Left ventricle myocardium superior (tissue), 1 donor: Measurements from ENCODE around the gene SKAP2. TPM values are rescaled to one million over a fixed set of nuclear protein-coding genes. Genes with fewer than 3 reads are reported as not detected.
"Not testable (repeated sequence)": the region's sequence is repeated elsewhere in the genome, so short reads cannot be mapped to it uniquely, and the experiment has no call there.

Experiments used
- ATAC-seq: fragments of 200-7000 bp; cut with Tn5 transposase; one replicate; pipeline ENCODE4 v1.9.1; 2020; ENCODE audit warnings: mild to moderate bottlenecking, moderate library complexity
- DNase-seq: peaks from one replicate; pipeline ENCODE4 v3.0.0-alpha.2; 2020
- intact Hi-C: fragments of 100-400 bp; cut with micrococcal nuclease; formaldehyde crosslinking; loops from one replicate; pipeline ENCODE4 v1.11.0; 2022
- total RNA-seq: library from RNA; stranded (reverse); fragmentation: NEBNext Ultra II Directional; extraction: Animal tissue kit (Norgen Biotek cat#: 25700); gene quantifications from one replicate; pipeline ENCODE4 v1.2.1, GENCODE V29; 2021
- donor health status: DM: no; HTN: yes; CAD: no; lungs with severe emphysema.

Gene SKAP2
- total RNA-seq, 1 donor from 2014 or later = 5.5 TPM

GRCh38 chr7:26858735-26859134 lies 5.7 kb downstream of the SKAP2 start:
- ATAC-seq = no peak
- DNase-seq = no peak

GRCh38 chr7:26858241-26858715 lies 6.1 kb downstream of the SKAP2 start:
- intact Hi-C loops = loop anchor here (10.0 kb wide), 1 partner anchor 163 kb away; no protein-coding TSS in a partner anchor
- no peak for DNase-seq
- no peak for ATAC-seq

More at GRCh38 chr7:26858735-26859134, 5.7 kb downstream of the SKAP2 start:
- intact Hi-C loops = loop anchor here (10.0 kb wide), 1 partner anchor 164 kb away; no protein-coding TSS in a partner anchor

DNA sequence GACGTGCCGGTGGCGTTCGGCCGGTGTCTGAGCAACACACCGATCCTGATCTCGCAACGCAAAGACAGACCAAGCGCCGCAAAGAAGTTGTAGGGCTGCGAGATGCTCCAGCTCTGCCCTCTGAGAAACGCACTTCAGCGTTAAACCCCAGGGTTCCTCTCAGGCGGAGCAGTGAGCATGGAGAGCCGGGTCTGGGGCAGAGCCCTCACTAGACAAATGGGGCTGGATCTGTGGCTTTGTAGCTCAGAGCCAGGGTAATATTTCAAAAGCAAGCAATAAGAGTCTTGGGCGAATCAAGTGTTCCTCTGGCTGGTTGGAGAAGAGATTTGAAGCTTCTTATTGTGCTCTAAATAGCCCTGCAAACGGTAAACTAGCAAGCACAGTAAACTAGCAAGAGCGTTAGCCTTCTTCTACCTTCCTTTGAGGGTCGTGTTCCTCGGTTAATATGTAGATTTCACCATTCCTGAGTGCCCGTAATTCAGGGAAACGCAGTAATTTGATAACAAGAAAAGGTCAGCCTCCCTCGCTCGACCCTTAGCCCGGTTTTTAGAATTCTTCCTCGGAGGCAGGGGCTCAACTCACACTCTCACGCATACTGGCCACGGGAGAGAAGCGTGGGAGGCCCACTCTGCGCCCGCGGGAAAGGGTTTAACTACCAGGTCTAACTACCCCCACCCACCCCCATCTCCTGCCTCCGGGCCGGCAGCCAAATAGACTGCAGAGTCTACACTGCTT lies 6.7 kb downstream of the SKAP2 start:
- no peak for ATAC-seq
- intact Hi-C loops = loop anchor here (10.0 kb wide), 1 partner anchor 163 kb away; no protein-coding TSS in a partner anchor
- DNase-seq = no peak

GRCh38 chr7:26857170-26857505 lies 7.3 kb downstream of the SKAP2 start:
- ATAC-seq (no peak), DNase-seq (no peak)
- intact Hi-C loops = loop anchor here (10.0 kb wide), 1 partner anchor 162 kb away; no protein-coding TSS in a partner anchor

DNA sequence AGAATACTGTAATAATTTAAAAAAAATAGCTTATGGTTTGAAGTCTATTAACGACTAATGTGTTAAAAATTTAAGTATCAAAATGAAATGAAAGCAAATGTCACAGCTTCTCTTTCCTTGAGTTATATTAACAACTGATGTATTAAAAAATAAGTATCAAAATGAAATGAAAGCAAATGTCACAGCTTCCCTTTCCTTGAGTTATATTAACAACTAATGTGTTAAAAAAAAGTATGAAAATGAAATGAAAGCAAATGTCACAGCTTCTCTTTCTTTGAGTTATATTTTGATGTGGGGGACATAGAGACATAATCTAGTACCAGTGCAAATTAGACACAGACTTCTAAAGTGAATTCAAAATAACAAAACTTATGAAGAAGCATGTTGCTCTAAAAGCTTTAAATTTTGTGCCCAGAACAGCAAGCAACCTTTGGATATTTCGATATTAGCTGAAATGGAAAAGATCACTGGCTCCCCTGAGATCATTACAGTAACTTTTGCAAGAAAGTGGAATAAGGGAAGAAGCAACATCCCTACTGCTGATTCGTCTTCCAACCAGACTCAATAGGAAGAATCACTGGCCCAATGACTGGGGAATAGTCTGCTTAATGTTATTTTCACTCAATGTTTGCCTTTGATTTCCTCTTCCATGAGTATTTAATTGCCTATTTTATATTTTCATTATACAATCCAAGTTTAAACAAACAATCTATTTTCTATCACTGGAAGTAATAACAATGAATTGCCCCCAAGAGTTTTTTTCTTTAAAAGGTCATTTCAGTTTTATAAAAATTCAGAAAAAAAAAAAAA lies 8.0 kb downstream of the SKAP2 start:
- ATAC-seq (no peak), DNase-seq (no peak)
- intact Hi-C loops = loop anchor here (10.0 kb wide), 1 partner anchor 162 kb away; no protein-coding TSS in a partner anchor

DNA sequence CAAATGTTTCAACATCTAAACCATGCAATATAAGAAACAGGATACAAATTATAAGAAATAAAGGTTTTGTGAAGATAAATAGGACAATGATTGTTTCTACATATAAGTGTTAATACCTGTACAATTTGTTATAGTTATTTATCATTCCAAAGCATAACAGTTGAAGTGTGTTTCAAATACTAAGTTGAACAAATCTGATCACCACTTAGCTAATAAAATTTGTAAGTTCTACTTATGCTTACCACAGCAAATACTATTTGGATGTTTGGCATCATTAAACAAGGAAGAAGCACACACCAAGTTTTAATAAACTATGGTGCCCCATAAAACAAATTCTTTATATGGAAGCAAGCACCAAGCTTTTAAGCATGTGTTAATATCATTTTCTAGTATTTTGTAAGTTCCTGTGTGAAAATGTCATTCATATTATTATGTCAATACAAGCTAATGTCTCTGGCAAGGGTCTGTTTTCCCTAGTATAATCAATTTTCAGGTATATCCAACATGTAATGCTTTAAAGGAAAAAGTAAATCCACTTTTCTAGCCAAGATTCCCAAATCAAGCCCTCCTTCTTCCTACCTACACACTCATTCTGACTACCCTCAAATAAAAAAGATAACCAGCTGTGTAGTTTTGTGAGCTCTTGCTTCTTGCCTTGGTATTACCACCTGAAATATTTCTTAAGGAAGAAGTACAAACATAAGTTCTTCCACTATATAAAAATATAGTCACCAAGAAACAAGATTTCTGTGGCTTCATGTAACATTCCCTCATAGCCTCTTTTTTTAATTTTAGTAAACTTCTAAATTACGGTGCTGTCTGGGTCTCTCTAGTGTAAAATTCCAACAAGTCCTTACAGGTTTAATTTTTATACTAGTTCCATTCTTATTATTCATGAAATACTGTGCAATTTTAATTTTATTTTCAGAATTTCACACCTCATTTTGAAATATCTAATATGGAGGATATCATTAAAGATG lies 9.2 kb downstream of the SKAP2 start:
- ATAC-seq (no peak), DNase-seq (no peak)
- intact Hi-C loops = loop anchor here (10.0 kb wide), 1 partner anchor 160 kb away; no protein-coding TSS in a partner anchor

DNA sequence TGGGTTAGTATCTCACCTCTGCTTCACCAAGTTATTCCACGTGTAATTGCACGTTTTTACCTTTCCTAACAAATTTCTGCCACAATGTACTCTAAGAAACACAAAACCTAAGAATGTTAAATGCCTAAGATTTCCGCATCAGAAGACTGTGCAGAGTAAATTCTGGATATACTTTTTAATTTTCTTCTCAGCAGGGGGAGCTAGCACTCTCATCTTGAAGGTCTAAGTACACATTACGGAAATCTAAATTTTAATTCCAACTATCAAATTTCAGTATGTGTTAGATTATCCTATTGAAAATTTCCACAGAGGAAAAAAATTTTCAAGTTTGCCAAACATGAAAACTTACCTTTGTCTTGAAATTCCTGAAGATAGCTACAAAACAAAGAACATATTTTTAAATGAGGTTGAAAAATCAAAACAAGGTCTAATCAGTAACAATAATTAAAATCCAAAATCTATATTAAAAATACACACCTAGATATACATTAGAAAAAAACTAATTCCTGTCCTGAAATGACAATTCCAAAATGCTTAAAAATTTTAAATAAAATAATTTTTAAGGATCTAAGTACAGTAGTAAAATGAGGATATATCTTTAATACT lies 10.5 kb downstream of the SKAP2 start:
- intact Hi-C loops = loop anchor here (10.0 kb wide), 1 partner anchor 159 kb away; no protein-coding TSS in a partner anchor
- no peak for DNase-seq
- no peak for ATAC-seq

GRCh38 chr7:26850193-26850651 lies 14.2 kb downstream of the SKAP2 start:
- intact Hi-C loops = loop anchor here (10.0 kb wide), 1 partner anchor 155 kb away; no protein-coding TSS in a partner anchor
- no peak for DNase-seq
- no peak for ATAC-seq

DNA sequence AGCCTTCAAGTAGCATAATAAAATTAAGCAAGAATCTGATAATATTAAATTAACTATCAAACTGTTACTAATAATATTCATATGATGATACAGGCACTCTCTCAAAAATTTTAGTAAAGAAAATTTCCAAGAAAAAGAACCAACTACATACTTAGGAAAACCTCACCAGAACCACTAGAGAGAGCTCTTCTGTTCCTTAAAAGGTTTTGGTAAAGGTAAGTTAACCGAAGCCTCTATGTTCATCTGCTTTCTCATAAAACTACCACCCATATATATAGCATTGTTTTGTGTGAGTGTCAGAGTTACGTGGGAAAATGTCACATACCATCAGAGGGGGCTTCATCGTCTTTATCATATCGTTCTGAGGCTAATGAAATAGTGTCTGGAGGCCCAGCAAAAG lies 20.7 kb downstream of the SKAP2 start:
- intact Hi-C loops = no loop called here
- DNase-seq = no peak
- no peak for ATAC-seq

DNA sequence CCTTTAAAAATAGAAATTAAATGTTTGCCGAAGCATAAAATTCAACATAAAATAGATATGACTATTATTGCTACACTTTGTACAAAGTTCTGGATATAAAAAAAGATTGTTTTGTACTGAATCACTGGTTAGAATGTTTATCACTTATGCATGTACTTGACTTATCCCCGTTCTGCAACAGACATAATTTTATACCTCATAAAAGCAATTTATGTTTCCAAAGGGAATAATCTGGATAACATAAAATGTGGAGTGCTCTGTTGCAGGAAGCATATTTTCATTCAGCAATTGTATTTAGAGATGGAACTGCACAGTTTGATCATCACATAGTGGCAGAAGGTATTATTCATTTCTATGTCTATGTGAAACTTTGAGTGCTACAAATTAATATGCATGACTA lies 21.5 kb downstream of the SKAP2 start:
- ATAC-seq (no peak), DNase-seq (no peak)
- intact Hi-C loops = no loop called here

- ATAC-seq (no peak), DNase-seq (no peak)
- intact Hi-C loops = no loop called here
Measured at GRCh38 chr7:26841003-26841739, 23.2 kb downstream of the SKAP2 start.

DNA sequence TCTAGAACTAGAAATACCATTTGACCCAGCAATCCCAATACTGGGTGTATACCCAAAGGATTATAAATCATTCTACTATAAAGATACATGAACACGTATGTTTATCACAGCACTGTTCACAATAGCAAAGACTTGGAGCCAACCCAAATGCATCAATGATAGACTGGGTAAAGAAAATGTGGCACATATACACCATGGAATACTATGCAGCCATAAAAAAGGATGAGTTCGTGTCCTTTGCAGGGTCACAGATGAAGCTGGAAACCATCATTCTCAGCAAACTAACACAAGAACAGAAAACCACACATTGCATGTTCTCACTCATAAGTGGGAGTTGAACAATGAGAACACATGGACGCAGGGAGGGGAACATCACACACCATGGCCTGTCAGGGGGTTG lies 27.6 kb downstream of the SKAP2 start:
- intact Hi-C loops, ATAC-seq, DNase-seq: not testable (repeated sequence)

- no peak for DNase-seq
- intact Hi-C loops = no loop called here
- no peak for ATAC-seq
Measured at GRCh38 chr7:26815426-26815825, 49.0 kb downstream of the SKAP2 start.

DNA sequence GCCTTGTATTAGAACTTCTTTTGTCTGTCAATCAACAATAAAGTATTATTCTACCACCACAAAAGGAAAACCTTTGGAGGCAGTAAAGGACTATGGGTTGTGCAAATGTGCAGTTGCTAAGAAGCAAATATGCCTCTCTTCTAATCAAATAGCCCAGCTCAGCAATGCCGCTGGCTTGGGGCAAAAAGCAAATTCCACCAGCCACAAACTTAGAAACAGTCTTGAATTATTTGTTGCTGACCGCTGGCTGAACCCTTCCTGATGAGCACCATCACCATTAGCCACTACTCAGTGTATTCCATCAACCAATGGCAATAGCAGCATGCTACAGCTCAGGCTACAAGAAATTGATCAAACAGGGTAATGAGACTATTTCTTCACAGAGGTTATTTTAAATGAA lies 51.0 kb downstream of the SKAP2 start:
- intact Hi-C loops = no loop called here
- no peak for DNase-seq
- no peak for ATAC-seq

DNA sequence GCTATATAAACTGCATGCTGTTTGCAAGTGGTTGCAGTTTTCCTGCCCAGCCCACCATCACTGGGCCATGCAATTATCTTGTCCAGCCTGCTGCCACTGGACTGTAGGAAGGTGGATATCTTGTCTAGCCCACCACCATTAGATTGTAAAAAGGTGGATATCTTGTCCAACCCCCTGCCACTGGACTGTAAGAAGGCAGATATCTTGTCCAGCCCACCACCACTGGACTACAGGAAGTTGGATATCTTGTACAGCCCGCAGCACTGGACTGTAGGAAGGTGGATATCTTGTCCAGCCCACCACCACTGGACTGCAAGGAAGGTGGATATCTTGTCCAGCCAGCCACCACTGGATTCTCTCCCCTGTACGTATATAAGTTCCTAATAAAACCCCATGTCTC lies 69.8 kb downstream of the SKAP2 start:
- ATAC-seq = no peak
- no peak for DNase-seq
- intact Hi-C loops = no loop called here

GRCh38 chr7:26792576-26792975 lies 71.8 kb downstream of the SKAP2 start:
- DNase-seq = no peak
- intact Hi-C loops = no loop called here
- no peak for ATAC-seq

GRCh38 chr7:26792006-26792405 lies 72.4 kb downstream of the SKAP2 start:
- ATAC-seq (no peak), DNase-seq (no peak)
- intact Hi-C loops = no loop called here
